H1 (cell line): Measurements from ENCODE around the gene DCLK1. TPM values are rescaled to one million over a fixed set of nuclear protein-coding genes. Genes with fewer than 3 reads are reported as not detected.

Source experiments
- NRF1 ChIP-seq: IDR thresholded peaks from 2 replicates; pipeline ENCODE4 v1.6.1; 2011; ENCODE audit warnings: mild to moderate bottlenecking, low read depth, low read length, improper control_type of control experiment
- SIRT6 ChIP-seq: IDR thresholded peaks from one replicate; pipeline ENCODE4 v1.7.1; 2012; ENCODE audit warnings: low read length, inconsistent platforms
- polyA plus RNA-seq, 7 experiments: library from polyadenylated mRNA; depleted of rRNA in 3 of 7; stranded (reverse) in 5 of 7; unstranded in 2 of 7; fragments of >200 nt in 5 of 7; fragments of 200-250 nt in 2 of 7; gene quantifications; 1 replicate in 5 of 7; 2 replicates in 1 of 7; 4 replicates in 1 of 7; pipeline versions ENCODE4 v1.2.1 to v1.2.3, GENCODE V29; 2011 to 2013; ENCODE audit warnings: missing spikeins in 2 of 7, mixed read lengths in 2 of 7
- total RNA-seq: library from RNA; stranded (reverse); fragmentation: NEBNext Ultra II Directional; extraction: Animal tissue kit (Norgen Biotek cat#: 25700); gene quantifications from 2 replicates; pipeline ENCODE4 v1.2.1, GENCODE V29; 2021

The DCLK1 gene
- total and polyA plus RNA-seq, 2 of the 8 experiments (the other 6 are each of a cell fraction or from before 2014, with no cell fraction given), result 22.8 to 41.0 TPM

DNA sequence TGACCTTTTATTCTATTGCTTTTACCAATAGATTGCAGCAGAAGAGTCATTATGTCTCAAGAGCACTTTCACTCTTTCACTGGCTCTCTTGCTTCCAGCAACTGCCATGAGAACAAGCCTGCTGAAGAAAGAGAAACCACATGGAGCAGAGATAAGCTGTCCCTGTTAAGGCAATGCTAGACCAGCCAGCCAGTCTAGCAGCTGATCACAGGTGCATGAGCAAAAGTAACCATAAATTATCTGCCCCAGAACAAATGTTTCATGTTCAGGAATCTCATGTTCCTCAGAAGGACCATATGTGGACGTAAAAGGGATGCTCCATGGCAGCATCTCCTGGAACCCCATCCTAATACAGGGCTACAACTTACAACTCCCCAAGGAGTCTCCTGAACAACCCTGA is 20.4 kb upstream of the DCLK1 start (continued):
- TF ChIP-seq SIRT6, result no peak
- no peak for TF ChIP-seq NRF1
